Coronary artery (tissue), 2 donors: ENCODE measurements around the gene PRR9.
"Not testable (repeated sequence)": the region's sequence is repeated elsewhere in the genome, so short reads cannot be mapped to it uniquely, and the experiment has no call there.

Source experiments
- DNase-seq: peaks from one replicate; pipeline ENCODE4 v3.0.0-alpha.2; 2017; ENCODE audit warnings: low spot score
- H3K27ac ChIP-seq, 2 donors: fragments of 200-600 bp; sonication (generic); one replicate each; pipeline ENCODE4 v1.5.1; 2016 to 2019
- H3K4me3 ChIP-seq: fragments of 200-600 bp; sonication (generic); 2 replicates; pipeline ENCODE4 v1.5.1; 2016; ENCODE audit warnings: mild to moderate bottlenecking, moderate library complexity
- TF ChIP-seq, protein P1 (sequence below): fragments of 200-600 bp; sonication (generic); IDR thresholded peaks from one replicate; pipeline ENCODE4 v1.5.1; 2019; ENCODE audit warnings: antibody characterized with exemption

PRR9 gene

DNA sequence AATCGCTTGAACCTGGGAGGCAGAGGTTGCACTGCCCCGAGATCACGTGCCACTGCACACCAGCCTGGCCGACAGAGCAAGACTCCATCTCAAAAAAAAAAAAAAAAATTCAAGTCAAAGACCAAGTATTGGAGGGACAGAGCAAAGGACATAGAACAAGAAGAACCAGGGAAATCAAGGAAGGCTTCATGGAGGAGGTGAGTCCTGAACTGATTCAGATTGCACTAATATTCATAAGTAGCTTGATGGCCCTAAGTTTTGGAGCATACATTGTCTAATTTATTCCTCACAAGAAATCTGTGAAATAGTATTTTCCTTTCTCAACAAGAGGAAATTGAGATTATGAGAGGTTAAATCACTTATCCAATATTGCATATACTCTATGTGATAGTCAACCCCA, 3.9 kb upstream of the PRR9 start:
- TF ChIP-seq, protein P1, sequence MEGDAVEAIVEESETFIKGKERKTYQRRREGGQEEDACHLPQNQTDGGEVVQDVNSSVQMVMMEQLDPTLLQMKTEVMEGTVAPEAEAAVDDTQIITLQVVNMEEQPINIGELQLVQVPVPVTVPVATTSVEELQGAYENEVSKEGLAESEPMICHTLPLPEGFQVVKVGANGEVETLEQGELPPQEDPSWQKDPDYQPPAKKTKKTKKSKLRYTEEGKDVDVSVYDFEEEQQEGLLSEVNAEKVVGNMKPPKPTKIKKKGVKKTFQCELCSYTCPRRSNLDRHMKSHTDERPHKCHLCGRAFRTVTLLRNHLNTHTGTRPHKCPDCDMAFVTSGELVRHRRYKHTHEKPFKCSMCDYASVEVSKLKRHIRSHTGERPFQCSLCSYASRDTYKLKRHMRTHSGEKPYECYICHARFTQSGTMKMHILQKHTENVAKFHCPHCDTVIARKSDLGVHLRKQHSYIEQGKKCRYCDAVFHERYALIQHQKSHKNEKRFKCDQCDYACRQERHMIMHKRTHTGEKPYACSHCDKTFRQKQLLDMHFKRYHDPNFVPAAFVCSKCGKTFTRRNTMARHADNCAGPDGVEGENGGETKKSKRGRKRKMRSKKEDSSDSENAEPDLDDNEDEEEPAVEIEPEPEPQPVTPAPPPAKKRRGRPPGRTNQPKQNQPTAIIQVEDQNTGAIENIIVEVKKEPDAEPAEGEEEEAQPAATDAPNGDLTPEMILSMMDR, result no peak
- H3K27ac ChIP-seq, result no peak overlapping the region
- no peak for DNase-seq
- no peak overlapping the region for H3K4me3 ChIP-seq

DNA sequence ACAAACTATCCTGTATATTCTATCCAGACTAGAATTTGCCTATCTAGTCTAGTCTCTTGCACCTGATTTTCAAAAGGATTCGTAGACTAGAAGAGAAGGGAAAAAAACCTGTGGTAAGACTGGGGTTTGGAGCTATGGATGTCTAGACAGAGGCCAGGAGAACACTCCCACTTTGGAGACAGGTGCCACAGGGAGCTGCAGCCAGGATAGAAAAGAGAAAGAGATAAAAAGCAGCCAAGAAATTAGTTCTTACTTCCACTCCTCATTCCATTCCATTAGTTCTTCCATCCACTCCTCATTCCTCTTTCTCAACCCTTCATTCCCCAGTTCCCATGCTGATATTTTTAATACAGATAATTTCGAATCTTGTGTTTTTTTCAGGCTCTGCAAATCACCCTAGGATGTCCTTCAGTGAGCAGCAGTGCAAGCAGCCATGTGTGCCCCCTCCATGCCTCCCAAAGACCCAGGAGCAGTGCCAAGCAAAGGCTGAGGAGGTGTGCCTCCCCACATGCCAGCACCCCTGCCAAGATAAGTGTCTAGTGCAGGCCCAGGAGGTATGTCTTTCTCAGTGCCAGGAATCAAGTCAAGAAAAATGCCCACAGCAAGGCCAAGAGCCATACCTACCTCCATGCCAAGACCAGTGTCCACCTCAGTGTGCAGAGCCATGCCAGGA, 496 bp downstream of the PRR9 start:
- TF ChIP-seq, protein P1, result no peak
- no peak overlapping the region for H3K4me3 ChIP-seq
- DNase-seq, result no peak
- H3K27ac ChIP-seq, result no peak overlapping the region

DNA sequence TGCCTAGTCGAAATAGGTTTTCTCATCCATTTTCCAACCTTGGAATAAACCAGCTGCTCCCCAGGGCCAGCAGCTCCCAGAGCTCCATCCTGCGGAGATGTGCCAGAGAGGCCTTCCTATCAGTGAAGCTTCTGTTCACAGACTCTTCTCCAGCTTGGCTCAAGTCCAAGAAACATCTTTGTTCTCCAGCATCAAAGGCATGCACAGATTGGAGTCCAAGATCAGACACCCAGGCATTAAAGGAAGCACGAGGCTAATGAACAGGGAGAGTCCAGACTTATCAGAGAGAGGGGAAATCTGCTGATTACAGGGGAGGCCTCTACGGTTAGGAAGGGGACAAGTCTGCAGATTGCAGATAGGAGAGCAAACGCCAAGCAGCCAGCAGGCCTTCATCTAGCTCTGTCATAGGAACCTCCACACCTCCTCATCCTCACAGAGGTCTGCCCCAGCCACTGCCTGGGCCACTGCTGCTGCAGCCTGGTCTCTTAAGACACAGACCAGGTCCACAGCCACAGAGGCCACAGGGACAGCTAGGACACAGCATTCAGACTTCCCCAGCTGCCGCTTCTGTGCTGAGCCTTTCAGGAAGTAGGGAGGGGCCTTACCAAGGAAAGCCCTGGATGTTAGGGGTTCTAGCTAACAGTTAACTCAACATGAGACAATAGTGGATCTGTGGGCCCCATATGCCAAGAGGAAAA, 3.4 kb downstream of the PRR9 start:
- H3K27ac ChIP-seq, result no peak overlapping the region
- TF ChIP-seq, protein P1, result no peak
- no peak overlapping the region for H3K4me3 ChIP-seq
- DNase-seq, result no peak

DNA sequence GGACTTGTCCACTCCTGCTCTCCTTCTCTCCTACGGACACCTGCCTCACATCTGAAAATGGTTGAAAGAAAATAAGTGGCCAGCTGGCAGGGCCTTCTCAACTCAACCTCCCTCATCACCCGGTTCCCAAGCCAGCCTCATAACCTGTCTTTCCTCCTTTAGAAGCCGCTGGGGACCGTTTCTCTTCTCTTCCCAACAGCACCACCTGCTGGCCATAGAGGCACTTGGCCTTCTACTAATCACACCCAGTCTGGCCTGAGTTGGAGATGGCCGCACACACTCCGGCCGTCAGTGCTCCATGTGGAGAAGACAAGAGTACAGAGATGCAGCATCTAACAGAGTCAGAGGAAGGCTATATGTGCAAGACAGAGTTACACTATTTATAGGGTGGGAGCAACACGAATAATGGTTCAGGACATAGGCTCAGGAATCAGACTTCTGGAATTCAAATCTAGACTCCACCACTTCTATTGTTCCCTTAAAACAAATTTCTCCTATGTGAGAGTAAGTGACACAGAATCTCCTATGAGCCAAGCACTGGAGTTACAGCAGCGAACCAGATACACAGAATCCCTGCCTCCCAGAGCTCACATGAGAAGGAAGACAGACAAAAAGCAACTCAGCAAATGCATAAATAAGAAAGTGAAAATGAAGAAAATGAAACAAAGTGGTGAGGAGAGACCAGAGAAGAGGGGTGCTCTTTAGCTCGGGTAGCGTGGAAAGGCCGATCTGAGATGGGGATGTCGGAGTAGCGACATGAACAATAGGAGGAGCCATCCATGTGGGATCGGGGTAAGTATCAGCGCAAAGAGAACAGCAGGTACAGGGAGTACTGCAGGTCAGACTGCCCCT, 5.9 kb downstream of the PRR9 start:
- not testable (repeated sequence) for H3K27ac ChIP-seq, DNase-seq, H3K4me3 ChIP-seq
- TF ChIP-seq, protein P1, result peak; percentile 53

DNA sequence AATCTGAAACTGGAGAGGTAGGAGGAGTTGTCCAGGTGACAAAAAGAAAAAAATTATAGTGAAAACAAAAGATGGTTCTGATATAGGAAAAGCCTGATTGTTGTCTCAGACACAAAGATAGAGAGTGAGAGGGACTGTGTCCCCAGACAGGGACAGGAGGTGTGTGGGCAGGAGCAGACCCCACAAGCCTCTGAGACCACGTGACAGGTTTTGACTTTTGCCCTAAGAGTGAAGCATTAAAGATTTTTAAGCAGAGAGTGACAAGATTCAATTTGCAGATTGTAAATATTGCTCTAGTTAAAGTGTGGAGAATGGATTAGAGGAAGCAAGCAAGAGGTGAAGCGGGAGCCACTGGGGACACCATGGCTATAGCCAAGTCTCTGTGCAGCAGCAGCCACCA, 10.4 kb downstream of the PRR9 start:
- H3K27ac ChIP-seq, result no peak overlapping the region
- TF ChIP-seq, protein P1, result no peak
- DNase-seq, result peak; percentile 2
- no peak overlapping the region for H3K4me3 ChIP-seq

DNA sequence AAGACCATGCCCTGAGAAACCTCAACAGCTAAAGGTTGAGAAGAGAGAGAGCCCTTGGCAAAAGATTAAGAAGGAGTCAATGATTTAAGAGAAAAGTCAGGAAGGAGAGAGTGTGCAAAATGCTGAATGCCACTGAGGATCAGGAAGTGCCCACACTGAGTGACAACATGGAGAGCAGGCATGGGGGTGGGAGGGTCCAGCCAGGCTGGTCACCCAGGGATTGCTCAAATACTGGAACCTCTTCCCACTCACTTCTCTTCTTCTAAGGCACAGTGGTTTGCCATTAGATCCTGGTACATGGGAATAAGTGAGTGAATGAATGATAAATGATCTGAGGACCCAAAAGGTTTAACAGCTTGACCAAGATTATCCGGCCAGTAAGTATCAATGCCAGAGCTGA, 11.1 kb downstream of the PRR9 start:
- peak; percentile 38 for DNase-seq
- TF ChIP-seq, protein P1, result no peak
- H3K27ac ChIP-seq, result no peak overlapping the region

DNA sequence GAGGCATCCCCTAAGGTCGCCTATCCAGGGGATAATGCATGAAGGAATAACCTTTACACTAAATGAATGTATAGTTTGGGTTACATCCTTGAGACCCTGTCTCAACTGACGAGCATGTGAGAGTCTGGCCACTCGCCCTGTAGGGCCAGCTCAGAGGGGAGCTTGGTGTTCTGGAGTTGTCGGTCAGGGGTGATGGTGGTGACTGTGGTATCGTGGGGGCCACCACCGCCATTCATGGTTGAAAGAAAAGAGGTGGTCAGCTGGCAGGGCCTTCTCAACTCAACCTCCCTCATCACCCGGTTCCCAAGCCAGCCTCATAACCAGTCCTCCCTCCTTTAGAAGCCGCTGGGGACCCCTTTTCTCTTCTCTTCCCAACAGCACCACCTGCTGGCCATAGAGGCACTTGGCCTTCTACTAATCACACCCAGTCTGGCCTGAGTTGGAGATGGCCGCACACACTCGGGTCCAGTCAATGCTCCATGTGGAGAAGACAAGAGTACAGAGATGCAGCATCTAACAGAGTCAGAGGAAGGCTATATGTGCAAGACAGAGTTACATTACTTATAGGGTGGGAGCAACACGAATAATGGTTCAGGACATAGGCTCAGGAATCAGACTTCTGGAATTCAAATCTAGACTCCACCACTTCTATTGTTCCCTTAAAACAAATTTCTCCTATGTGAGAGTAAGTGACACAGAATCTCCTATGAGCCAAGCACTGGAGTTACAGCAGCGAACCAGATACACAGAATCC, 11.9 kb downstream of the PRR9 start:
- H3K4me3 ChIP-seq, H3K27ac ChIP-seq: not testable (repeated sequence)
- peak; percentile 50 for DNase-seq

More for the DNA sequence above, 11.1 kb downstream of the PRR9 start:
- no peak overlapping the region for H3K4me3 ChIP-seq
